Cardiac fibroblast (primary cell): ENCODE measurements around the gene SAFB.

ENCODE experiments used
- DNase-seq, 2 donors: peaks; one replicate each; pipeline versions ENCODE4 v3.0.0 to v3.0.0-alpha.2; 2010; ENCODE audit warnings: low read depth in 2 of 2
- H3K4me3 ChIP-seq, 2 donors: replicated peaks in 1 of 2; 1 replicate in 1 of 2; 2 replicates in 1 of 2; pipeline ENCODE4 v1.5.1; 2011; ENCODE audit warnings: low read depth in 2 of 2, low read length in 2 of 2, mild to moderate bottlenecking in 2 of 2, moderate library complexity in 1 of 2
- CTCF ChIP-seq: IDR thresholded peaks from one replicate; pipeline ENCODE4 v1.5.1; 2011; ENCODE audit warnings: low read depth, mild to moderate bottlenecking, low read length, inconsistent platforms

SAFB gene

GRCh38 chr19:5669212-5669611 is 46.3 kb downstream of the SAFB start:
- H3K4me3 ChIP-seq: no peak overlapping the region
- no peak for TF ChIP-seq CTCF
- no peak for DNase-seq

- no peak overlapping the region for H3K4me3 ChIP-seq
- TF ChIP-seq CTCF: no peak
- DNase-seq: no peak
Measured at GRCh38 chr19:5671600-5671999, 48.7 kb downstream of the SAFB start.

- no peak overlapping the region for H3K4me3 ChIP-seq
- no peak for TF ChIP-seq CTCF
- DNase-seq: no peak
Measured at GRCh38 chr19:5672708-5673459, 50.0 kb downstream of the SAFB start.

GRCh38 chr19:5673752-5674151 is 50.9 kb downstream of the SAFB start:
- no peak for DNase-seq
- TF ChIP-seq CTCF: no peak
- H3K4me3 ChIP-seq: no peak overlapping the region

GRCh38 chr19:5674714-5675113 is 51.8 kb downstream of the SAFB start:
- H3K4me3 ChIP-seq: no peak overlapping the region
- TF ChIP-seq CTCF: no peak
- no peak for DNase-seq

- H3K4me3 ChIP-seq: no peak overlapping the region
- TF ChIP-seq CTCF: no peak
Measured at GRCh38 chr19:5676105-5676771, 53.4 kb downstream of the SAFB start.

More at GRCh38 chr19:5676105-5676771, 53.4 kb downstream of the SAFB start:
- no peak for DNase-seq
